NCI-H82 treated with DMSO at 0.1 percent for 48 hours (cell line): ENCODE data around the gene SLFN5.
"Not testable (repeated sequence)": the region's sequence is repeated elsewhere in the genome, so short reads cannot be mapped to it uniquely, and the experiment has no call there.

ENCODE experiments used
- DNase-seq: peaks from one replicate; lab custom pipeline; 2025; ENCODE audit not compliant: unreplicated experiment; lab: John Stamatoyannopoulos, UW

Gene SLFN5

DNA sequence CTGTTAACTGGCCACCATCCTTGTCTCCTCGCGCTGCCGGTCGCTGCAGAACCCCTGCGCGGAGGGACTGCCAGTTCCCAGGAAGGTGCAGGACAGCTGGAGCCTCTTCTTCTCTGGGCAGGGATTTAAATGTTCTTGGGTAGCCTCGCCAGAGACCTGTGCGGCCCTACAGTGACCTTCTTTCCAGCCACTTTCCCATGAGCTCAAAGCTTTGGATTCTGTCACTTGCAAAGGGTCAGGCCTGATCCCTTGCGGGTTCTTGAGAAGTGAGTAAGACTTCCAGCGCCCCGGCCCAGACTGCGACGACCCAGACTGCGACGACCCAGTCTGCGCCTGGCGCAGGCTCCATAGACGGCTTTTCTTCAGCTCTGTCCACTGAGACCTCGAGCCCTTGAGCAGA, 1.4 kb upstream of the SLFN5 start:
- no peak for DNase-seq

DNA sequence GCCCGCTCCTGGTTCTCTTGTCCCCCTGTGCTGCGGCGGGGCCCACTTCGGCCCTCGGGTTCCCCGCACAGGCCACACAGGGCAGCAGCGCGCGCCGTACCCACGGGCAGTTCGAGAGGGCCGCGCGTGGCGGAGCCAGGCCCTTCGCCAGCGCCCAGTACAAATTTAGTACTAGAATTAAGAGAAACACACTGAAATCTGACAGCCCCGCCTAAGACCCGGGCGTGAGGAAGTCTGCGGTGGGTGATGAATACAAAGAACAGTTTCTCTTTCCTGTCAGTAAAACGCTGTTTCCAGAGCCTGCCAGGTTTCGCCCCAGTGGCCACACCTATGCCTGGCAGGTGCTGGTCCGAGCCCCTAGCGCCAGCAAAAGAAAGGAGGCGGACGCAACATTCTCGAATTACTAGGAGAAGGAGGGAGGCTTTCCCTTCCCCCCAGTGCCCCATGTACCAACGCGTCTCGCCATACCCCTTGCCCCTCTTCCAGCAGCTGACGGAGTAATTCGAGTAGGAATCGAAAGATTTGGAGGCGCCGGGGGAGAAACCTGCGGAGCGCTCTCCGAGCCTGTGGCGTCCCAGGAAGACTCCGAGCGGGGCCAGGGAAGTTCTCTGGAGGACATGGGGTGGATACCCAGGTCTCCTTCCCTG, 591 bp upstream of the SLFN5 start:
- DNase-seq, result no peak

DNA sequence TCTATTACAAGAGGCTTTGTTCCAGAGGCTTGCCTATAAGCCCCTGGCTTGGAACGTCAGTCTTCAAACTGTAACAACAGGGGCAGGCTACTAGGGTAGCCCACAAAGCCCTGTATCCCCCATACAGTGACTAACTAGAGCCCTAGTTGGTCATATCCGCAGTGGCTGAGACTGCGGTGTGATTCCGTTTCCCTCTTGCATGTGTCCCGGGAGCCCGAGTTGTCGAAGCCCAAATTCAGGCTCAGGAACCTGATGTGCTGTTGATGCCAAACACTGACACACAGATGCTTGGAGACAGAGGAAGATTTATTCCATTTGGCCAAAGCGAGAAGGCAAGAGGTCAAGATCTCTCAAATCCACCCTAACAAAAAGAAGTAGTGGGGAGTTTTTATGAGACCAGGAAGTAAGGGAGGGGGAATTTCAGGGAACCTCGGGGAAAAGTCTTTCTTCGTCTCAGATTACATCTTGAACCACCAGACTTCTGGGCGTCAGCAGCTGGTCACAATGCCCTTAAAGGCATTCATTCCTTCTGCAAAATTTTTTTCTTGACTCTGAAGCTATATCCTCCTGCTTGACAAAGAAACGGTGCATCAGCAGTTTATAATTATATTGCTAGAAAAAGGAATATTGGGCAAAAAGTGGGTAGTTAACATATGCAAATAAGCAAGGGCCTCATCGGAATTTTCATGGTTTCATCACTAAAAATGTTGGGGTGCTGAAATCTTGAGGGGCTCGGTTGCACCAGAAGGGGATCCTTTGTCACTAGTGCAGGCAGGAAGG, 879 bp downstream of the SLFN5 start:
- no peak for DNase-seq

- DNase-seq, result no peak
These were observed 1.7 kb downstream of the SLFN5 start for GRCh38 chr17:35244341-35245195.

GRCh38 chr17:35245196-35245486, 2.3 kb downstream of the SLFN5 start:
- DNase-seq, result no peak

DNA sequence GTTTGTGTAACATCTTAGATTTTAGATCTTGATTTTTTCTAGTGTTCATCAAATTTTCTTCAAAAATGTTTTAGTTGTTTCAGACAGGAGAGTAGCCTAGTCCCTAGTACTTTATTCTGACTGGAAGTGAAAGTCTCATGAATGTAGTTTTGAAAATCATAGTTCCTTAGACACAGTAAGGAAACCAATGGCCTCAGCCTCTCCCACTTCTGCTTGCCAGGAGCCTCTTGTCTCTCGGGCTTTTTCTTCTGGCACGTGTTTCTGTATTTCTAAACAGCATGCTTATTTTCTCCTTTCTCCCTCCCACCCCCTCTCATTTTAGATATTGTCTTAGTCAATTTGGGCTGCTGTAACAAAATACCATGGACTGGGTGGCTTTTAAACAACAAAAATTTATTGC, 9.8 kb downstream of the SLFN5 start:
- no peak for DNase-seq

- no peak for DNase-seq
These were observed 11.4 kb downstream of the SLFN5 start for GRCh38 chr17:35254107-35254773.

GRCh38 chr17:35255316-35255715, 12.4 kb downstream of the SLFN5 start:
- no peak for DNase-seq

DNA sequence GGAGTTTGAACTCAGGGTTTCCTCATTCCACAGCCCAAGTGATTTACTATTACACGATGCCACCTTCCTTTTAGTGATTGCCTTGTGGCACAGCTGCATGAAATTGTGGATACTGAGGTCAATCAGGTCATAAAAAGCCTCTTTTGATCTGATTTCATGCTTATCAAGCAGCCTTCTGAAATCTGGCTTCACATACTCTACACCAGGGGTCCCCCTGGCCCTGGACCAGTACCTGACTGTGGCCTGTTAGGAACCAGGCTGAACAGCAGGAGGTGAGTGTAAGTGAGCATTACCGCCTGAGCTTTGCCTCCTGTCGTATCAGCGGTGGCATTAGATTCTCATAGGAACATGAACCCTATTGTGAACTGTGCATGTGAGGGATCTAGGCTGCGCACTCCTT, 13.8 kb downstream of the SLFN5 start:
- no peak for DNase-seq

DNA sequence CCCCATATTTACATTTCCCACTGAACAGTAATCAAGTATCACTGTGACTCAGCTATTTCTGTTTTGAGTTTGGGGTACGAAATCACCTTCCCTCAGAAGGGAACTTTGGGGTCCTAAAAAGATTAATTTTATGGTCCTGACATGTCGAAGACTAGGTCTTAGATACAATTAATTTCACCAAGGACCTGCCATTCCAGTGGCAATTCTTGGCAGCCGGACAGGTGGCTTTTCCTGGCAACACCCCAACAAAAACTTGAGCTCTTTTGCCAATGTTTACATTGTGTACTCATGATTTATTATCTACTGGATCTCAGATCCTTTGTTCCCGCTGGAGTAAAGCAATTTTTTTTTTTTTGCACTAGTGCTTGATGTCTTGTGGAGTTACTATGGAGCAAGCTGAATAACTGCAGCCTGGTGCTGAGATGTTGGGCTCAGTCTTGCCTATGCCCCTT, 14.4 kb downstream of the SLFN5 start:
- DNase-seq, result no peak

DNA sequence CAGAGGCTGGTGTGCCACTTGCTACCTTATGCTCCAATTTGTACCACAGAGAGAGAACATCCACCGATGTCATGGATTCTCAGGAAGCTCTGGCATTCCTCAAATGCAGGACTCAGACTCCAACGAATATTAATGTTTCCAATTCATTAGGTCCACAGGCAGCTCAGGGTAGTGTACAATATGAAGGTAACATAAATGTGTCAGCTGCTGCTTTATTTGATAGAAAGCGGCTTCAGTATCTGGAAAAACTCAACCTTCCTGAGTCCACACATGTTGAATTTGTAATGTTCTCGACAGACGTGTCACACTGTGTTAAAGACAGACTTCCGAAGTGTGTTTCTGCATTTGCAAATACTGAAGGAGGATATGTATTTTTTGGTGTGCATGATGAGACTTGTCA, 16.1 kb downstream of the SLFN5 start:
- DNase-seq, result no peak

- no peak for DNase-seq
These were observed 22.2 kb downstream of the SLFN5 start for GRCh38 chr17:35265071-35265470.

GRCh38 chr17:35265566-35266141, 22.8 kb downstream of the SLFN5 start:
- DNase-seq, result no peak

DNA sequence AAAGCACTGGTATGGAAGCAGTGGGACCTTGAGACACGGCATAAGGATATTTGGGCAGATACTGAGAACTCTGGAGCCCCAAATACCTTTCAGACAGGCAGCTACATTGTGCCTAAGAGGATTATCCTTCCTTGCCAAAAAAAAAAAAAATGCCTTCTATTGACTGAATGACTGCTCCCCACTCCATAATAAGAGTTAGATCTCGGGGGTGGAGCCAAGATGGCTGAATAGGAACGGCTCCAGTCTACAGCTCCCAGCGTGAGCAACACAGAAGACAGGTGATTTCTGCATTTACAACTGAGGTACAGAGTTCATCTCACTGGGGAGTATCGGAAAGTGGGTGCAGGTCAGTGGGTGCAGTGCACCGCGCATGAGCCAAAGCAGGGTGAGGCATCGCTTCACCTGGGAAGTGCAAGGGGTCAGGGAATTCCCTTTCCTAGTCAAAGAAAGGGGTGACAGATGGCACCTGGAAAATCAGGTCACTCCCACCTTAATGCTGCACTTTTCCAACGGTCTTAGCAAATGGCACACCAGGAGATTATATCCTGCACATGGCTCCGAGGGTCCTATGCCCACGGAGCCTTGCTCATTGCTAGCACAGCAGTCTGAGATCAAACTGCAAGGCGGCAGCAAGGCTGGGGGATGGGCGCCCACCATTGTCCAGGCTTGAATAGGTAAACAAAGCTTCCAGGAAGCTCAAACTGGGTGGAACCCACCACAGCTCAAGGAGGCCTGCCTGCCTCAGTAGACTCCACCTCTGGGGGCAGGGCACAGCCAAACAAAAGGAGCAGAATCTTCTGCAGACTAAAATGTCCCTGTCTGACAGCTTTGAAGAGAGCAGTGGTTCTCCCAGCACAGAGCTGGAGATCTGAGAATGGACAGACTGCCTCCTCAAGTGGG, 31.5 kb downstream of the SLFN5 start:
- not testable (repeated sequence) for DNase-seq

- not testable (repeated sequence) for DNase-seq
These were observed 35.6 kb downstream of the SLFN5 start for GRCh38 chr17:35278454-35278853.

DNA sequence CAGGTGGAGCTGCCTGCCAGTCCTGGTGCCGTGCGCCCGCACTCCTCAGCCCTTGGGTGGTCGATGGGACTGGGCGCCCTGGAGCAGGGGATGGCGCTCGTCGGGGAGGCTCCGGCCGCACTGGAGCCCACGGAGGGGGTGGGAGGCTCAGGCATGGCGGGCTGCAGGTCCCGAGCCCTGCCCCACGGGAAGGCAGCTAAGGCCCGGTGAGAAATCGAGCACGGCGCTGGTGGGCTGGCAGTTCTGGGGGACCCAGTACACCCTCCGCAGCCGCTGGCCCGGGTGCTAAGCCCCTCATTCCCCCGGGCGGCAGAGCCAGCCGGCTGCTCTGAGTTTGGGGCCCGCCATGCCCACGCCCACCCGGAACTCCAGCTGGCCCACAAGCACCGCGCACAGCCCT, 36.0 kb downstream of the SLFN5 start:
- DNase-seq, result not testable (repeated sequence)

DNA sequence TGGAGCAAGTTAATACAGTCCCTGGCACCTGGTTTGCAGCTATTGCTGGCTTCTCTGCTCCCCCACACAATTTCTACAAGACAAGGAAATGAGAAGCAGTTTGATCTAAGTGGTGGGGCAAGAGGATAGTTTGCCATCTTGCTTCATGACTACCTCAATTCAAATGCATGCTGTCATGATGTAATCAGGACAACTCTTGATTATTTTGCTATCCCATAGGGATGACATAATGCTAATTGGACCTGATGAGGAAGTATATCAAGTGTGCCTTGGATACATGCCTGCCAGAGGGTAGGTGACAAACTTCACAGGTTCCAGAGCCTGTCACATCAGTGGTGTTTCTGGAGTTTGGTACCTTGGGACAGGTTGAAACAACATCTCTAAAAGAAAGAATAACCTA, 40.9 kb downstream of the SLFN5 start:
- no peak for DNase-seq

GRCh38 chr17:35284955-35285354, 42.1 kb downstream of the SLFN5 start:
- no peak for DNase-seq

DNA sequence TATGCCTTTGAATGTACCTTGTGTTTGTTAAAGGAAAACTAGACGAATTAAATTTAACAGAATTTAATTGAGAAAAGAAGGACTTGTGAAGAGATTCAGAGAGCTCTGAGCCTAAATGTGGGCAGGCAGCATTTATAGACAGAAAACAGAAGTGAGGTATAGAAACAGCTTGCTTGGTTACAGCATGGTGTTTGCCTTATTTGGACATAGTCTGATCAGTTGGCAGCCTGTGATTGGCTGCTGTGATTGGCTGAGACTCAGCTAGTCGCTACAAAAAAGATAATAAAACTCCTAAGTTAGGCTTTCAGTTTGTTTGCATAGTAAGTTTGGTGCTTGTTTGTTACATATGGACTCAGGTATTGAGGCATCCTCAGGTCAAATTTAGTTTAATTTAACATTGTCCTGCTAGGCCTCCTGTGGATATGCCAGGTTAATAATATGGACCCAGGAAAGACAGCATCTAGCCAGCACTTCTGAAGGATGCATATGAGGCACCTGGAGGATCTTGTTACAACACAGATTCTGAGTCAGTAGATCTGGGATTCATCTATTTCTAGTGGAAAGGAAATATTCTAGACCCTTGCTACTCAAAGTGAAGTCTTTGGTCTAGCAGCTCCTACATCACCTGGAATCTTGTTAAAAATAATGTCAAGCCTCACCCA, 43.4 kb downstream of the SLFN5 start:
- no peak for DNase-seq
